ENCODE results near the gene P2RX1.

- TF ChIP-seq CTCF (IDR thresholded peaks at IDR 0.05) (no peak), POLR2A (IDR thresholded peaks at IDR 0.05) (no peak)
These were observed 1.2 kb upstream of the P2RX1 start for GRCh38 chr17:3917391-3917931.
